ES-I3 (cell line): ENCODE data around the gene GSS.

Experiments used
- H3K36me3 ChIP-seq: 2 replicates; pipeline ENCODE4 v1.6.1; 2013; ENCODE audit warnings: mild to moderate bottlenecking, low read length, control low read depth, moderate library complexity; ENCODE audit not compliant: insufficient read depth
- H3K4me1 ChIP-seq: 2 replicates; pipeline ENCODE4 v1.6.1; 2013; ENCODE audit warnings: mild to moderate bottlenecking, control low read depth, low read length; ENCODE audit not compliant: insufficient read depth
- H3K9ac ChIP-seq: 2 replicates; pipeline ENCODE4 v1.6.1; 2013; ENCODE audit warnings: low read depth, mild to moderate bottlenecking, low read length, moderate library complexity
- H3K9me3 ChIP-seq: 2 replicates; pipeline ENCODE4 v1.6.1; 2013; ENCODE audit warnings: mild to moderate bottlenecking, low read length, moderate library complexity; ENCODE audit not compliant: control insufficient read depth, insufficient read depth

Gene GSS

DNA sequence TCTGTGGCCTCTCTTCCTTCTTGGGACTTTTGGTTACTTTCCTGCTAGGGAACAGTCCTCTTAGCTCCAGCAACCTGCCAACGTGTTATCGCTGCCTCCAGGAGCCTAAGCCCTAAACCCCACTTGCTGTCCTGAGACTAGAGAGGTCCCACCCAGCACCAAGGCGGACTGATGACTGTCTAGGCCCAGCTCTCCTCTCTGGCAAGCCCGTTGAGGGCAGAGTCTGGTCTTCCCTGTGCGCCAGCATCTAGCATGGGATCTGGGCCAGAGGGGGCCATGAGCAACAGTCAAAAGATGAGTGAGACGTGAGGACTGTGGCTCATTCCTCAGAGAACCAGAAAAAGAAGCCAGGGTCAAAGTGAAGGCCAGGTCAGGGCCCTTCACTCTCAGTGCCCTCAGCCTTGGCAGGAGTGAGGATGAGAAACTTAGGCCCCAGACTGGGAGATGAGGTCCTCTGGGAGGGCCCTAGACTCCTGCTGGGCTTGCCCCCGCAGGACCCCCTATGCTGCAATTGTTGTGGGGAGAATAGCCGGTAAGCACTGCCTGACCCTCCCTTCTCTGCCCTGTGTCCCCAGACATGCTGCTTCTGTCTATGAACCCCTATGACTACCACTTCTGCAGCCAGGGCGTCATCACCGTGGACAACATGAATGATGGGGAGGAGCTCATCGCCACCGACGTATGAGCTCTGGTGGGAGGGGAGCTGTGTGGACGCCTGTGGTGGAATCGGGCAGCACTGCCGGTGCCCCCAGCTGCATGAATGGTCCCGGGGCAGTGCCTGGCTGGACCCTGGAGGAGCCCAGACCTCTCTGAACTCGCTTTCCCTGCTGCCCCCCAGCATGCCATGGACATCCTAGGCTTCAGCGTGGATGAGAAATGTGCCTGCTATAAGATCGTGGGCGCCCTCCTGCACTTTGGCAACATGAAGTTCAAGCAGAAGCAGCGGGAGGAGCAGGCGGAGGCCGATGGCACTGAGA, 31.0 kb upstream of the GSS start:
- Histone ChIP-seq H3K4me1 (peaks cover 22% of the 10 kb centered on the region; the same call in 1 of the 2 replicates), H3K9me3 (no peaks in the 10 kb centered on the region), H3K9ac (no peak overlapping the region), H3K36me3 (no peaks in the 10 kb centered on the region)

DNA sequence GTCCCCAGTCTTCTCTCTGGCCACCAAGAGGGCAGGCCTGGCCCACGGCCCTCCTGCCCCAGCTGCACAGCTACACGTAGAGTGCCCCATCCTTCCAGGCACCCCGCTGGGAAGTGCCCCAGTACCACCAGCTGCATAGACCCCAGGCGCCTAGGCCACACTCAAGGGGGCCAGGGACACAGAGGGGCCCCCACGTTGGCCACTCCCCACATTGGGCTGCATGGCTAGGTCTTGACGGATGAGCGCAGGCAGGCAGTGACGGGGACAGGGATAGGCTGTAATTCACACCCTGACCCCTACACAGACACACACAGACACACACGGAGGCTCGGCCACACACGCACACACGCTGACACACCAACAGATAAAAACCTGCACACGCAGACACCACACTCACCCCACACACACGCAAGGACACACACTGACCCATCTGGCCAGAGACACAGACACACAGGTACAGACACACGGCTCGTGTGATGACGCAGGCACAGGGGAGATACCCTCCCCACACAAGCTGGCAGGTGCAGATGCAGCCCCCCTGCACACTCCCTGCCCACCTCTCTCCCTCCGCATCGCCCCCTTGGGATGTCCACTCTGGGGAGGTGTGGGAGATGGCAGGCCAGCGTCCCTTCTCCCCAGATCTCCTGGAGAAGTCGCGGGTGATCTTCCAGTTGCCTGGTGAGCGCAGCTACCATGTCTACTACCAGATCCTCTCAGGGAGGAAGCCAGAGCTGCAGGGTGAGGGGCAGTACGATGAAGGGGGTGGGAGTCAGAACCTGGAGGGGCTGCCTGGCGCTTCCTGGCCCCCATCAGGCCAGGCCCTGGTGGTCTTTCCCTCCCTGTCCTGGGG, 30.1 kb upstream of the GSS start:
- Histone ChIP-seq H3K4me1 (peaks cover 29% of the 10 kb centered on the region; the same call in 1 of the 2 replicates), H3K9me3 (no peaks in the 10 kb centered on the region), H3K9ac (no peak overlapping the region), H3K36me3 (no peaks in the 10 kb centered on the region)

GRCh38 chr20:34984756-34985261, 29.2 kb upstream of the GSS start:
- H3K9ac ChIP-seq, result no peak overlapping the region

DNA sequence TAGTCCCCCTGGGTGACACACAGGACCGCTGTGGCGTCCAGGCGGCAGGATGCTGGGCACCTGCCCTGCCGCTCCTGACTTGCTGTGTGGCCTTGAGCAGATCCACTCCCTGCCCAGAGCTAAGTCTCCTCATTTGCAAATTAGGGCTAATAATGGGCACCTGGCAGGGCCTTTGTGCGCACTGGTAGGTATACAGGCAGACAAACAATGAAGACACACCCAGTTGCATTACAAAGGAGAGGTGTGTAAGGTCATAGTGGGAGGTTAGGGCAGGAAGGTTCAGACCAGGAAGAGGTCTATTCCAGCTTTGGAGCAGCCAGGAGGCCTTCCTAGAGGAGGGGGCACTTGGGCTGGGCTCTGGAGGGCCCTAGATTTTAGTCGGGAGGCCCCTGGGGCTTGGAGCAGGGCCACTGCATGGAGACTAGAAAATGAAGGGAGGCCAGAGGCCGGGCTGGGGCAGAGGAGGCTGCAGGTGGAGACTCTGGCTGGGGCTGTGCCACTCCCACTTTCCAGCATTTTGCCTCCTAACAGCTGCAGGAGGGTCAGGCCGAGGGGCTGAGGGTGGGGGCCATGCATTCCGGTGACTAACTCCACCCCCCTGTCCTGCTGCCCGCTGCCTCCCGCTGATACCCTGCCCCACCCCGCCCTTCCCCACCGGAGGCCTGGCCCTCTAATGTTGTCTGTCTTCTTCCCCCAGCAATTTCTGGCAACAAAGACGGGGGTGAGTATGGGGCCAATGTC, 28.6 kb upstream of the GSS start:
- Histone ChIP-seq H3K36me3 (no peaks in the 10 kb centered on the region), H3K9me3 (no peaks in the 10 kb centered on the region), H3K4me1 (peaks cover 34% of the 10 kb centered on the region; the same call in 1 of the 2 replicates), H3K9ac (no peak overlapping the region)

More at GRCh38 chr20:34984756-34985261, 29.2 kb upstream of the GSS start:
- Histone ChIP-seq H3K9me3 (no peaks in the 10 kb centered on the region), H3K4me1 (peaks cover 31% of the 10 kb centered on the region; the same call in 1 of the 2 replicates), H3K36me3 (no peaks in the 10 kb centered on the region)

DNA sequence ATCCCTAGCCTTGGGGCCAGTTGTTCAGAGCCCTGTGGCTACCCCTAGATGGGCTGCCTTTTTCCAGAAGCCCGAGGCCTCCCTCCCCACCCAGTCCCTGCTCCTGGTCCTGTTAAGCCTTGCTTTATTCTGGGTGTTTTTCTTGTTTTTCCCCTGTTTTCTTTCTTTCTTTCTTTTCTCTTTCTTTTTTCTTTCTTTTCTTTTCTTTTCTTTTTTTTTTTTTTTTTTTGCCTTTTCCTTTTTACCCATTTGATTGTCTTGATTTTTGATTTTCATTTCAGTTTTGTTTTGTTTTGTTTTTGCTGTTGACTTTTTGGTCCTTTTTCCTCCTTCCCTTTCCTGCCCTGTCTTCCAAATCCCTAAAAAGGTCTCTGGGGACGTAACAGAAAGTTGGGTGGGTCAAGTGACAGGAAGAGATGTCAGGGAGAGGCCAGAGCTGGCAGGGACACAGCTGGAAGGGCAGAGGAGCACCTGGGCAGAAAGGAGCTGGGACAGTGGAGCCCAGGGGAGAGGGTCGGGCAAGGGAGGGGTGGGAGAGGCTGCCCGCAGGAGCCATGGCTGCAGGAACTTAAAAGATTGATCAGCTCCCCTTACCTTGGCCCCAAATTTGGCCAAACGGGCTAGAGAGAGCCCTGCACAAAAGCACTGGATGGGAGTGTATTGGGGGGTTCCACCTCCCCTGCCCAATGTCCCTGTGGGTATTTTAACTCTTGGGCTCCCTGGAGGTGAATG, 27.6 kb upstream of the GSS start:
- no peak overlapping the region for H3K9ac ChIP-seq
- H3K4me1 ChIP-seq, result peaks cover 34% of the 10 kb centered on the region; the same call in 1 of the 2 replicates
- no peaks in the 10 kb centered on the region for H3K36me3 ChIP-seq
- no peaks in the 10 kb centered on the region for H3K9me3 ChIP-seq

DNA sequence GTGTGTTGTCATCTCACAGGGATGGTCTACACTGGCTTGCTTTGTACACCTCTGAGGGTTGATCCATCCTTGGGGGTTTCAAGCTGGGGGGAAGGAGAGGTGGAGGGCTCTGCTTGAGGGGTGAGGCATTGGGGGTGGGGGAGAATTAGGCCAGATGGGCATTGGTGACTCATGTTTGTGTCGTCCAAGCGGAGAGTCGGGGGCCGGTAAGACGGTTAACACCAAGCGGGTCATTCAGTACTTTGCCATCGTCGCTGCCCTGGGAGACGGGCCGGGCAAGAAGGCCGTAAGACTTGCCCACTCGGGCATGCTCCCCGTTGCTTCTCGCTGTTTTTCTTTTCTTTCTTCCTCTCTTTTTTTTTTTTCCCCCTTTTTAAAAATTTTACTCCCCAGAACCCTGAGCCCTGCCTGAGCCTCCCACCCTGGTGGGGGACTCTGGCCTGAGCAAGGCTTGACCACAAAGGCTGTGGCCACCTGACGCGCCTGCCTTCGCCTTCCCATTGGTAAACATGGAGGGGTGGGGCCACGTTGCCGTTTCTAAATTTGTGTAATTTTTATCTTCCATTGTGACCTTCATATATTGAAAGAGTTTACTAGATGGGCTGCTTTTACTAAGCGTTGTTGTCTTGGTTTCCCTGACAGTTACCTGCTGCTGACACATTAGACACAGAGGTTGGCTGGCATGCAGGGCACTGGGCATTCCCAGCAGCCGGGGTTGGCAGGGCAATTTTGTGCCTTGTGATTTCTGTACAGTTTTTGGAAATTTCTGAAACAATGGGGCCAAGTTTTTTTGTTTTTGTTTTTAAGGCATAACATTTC, 26.9 kb upstream of the GSS start:
- Histone ChIP-seq H3K9me3 (no peaks in the 10 kb centered on the region), H3K9ac (no peak overlapping the region), H3K4me1 (peaks cover 37% of the 10 kb centered on the region; the same call in 1 of the 2 replicates), H3K36me3 (no peaks in the 10 kb centered on the region)

- H3K36me3 ChIP-seq, result no peaks in the 10 kb centered on the region
- H3K9me3 ChIP-seq, result no peaks in the 10 kb centered on the region
- peak overlapping the region; percentile 28; the same call in 1 of the 2 replicates for H3K9ac ChIP-seq
- H3K4me1 ChIP-seq, result peaks cover 37% of the 10 kb centered on the region; the same call in 1 of the 2 replicates
Observed at GRCh38 chr20:34980543-34981233, 25.1 kb upstream of the GSS start.

- H3K9ac ChIP-seq, result peak overlapping the region; percentile 28; the same call in 1 of the 2 replicates
- H3K36me3 ChIP-seq, result no peaks in the 10 kb centered on the region
- peaks cover 30% of the 10 kb centered on the region; the same call in 1 of the 2 replicates for H3K4me1 ChIP-seq
- no peaks in the 10 kb centered on the region for H3K9me3 ChIP-seq
Observed at GRCh38 chr20:34979366-34980153, 24.0 kb upstream of the GSS start.

GRCh38 chr20:34978092-34978744, 22.6 kb upstream of the GSS start:
- peaks cover 20% of the 10 kb centered on the region; the same call in 1 of the 2 replicates for H3K4me1 ChIP-seq
- no peak overlapping the region for H3K9ac ChIP-seq

DNA sequence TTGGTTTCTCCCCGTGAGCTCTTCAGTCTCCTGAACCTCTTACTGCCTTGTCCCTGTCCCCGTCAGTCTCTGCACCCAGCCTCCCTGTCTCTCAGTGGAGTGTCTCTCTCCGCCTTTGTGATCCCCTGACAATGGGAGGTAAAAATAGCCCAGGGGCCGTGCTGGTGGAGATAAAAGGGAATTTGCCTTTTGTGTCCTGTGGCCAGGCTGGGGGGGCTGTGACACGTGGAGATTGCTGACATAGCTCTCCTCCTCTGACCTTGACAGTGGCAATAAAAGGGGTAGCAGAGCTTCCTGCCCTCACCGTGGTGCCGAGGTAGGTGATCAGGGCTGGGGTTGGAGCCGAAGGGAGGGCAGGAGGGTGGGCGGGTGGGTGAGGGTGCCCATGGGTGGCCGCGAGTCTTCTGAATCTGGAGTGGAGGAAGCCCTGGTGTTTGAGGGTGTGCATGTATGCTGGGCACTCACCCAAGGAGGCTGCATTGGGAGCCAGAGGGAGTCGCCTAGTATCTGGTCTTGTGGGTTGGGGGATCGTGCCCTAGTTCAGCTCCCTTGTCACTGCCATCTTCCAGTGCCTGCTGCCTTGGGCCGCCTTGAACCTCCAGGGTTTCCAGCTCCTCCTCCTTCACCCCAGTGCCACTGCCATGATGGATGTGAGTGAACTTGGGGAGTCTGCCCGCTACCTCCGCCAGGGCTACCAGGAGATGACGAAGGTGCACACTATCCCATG, 21.9 kb upstream of the GSS start:
- no peaks in the 10 kb centered on the region for H3K9me3 ChIP-seq

More at GRCh38 chr20:34978092-34978744, 22.6 kb upstream of the GSS start:
- Histone ChIP-seq H3K9me3 (no peaks in the 10 kb centered on the region), H3K36me3 (no peaks in the 10 kb centered on the region)

GRCh38 chr20:34976286-34976685, 20.7 kb upstream of the GSS start:
- Histone ChIP-seq H3K4me1 (peaks cover 14% of the 10 kb centered on the region; the same call in 1 of the 2 replicates), H3K9me3 (no peaks in the 10 kb centered on the region), H3K36me3 (no peaks in the 10 kb centered on the region), H3K9ac (no peak overlapping the region)

More for the DNA sequence above, 21.9 kb upstream of the GSS start:
- H3K36me3 ChIP-seq, result no peaks in the 10 kb centered on the region
- no peak overlapping the region for H3K9ac ChIP-seq
- peaks cover 15% of the 10 kb centered on the region; the same call in 1 of the 2 replicates for H3K4me1 ChIP-seq
